WTC11 (cell line): ENCODE results near the gene A1BG. TPM values are rescaled to one million over a fixed set of nuclear protein-coding genes. Genes with fewer than 3 reads are reported as not detected.
A peak's percentile ranks its signal among the peaks of the same experiment; 100 is the strongest.

Source experiments
- GABPB1 ChIP-seq: sonication (generic); formaldehyde crosslinking; IDR thresholded peaks from 2 replicates; pipeline ENCODE4 v1.8.1; 2023; ENCODE audit warnings: mild to moderate bottlenecking, missing genetic modification reagents
- NFE2L1 ChIP-seq: sonication (generic); formaldehyde crosslinking; IDR thresholded peaks from 2 replicates; pipeline ENCODE4 v1.8.1; 2023; ENCODE audit warnings: missing genetic modification reagents
- NR1H2 ChIP-seq: sonication (generic); formaldehyde crosslinking; IDR thresholded peaks from 2 replicates; pipeline ENCODE4 v1.9.0; 2021; ENCODE audit warnings: mild to moderate bottlenecking, moderate library complexity, missing genetic modification reagents
- NR2C2 ChIP-seq: sonication (generic); formaldehyde crosslinking; IDR thresholded peaks from 2 replicates; pipeline ENCODE4 v1.8.0; 2022; ENCODE audit warnings: mild to moderate bottlenecking, missing genetic modification reagents
- SMAD3 ChIP-seq: sonication (generic); formaldehyde crosslinking; IDR thresholded peaks from 2 replicates; pipeline ENCODE4 v1.8.0; 2022; ENCODE audit warnings: missing genetic modification reagents, mild to moderate bottlenecking, borderline replicate concordance
- ZBTB21 ChIP-seq: sonication (generic); formaldehyde crosslinking; IDR thresholded peaks from 2 replicates; pipeline ENCODE4 v1.8.1; 2023; ENCODE audit warnings: mild to moderate bottlenecking, missing genetic modification reagents, borderline replicate concordance
- ZNF121 ChIP-seq: sonication (generic); formaldehyde crosslinking; IDR thresholded peaks from 2 replicates; pipeline ENCODE4 v1.8.0; 2023; ENCODE audit warnings: missing genetic modification reagents
- ZNF219 ChIP-seq: sonication (generic); formaldehyde crosslinking; IDR thresholded peaks from 2 replicates; pipeline ENCODE4 v1.8.0; 2023; ENCODE audit warnings: missing genetic modification reagents, mild to moderate bottlenecking, borderline replicate concordance
- ZNF416 ChIP-seq: fragments of 250-450 bp; sonication (Bioruptor Pico); IDR thresholded peaks from 2 replicates; pipeline ENCODE4 v1.9.0; 2021; ENCODE audit warnings: mild to moderate bottlenecking, inconsistent platforms
- total RNA-seq: library from RNA; stranded (reverse); gene quantifications from 3 replicates; pipeline ENCODE4 v1.2.3, GENCODE V29; 2021
- TF ChIP-seq, protein P1 (sequence below): sonication (generic); formaldehyde crosslinking; IDR thresholded peaks from 2 replicates; pipeline ENCODE4 v1.8.0; 2022; ENCODE audit warnings: missing genetic modification reagents
- TF ChIP-seq, protein P2 (sequence below): fragments of 250-450 bp; sonication (Bioruptor Pico); IDR thresholded peaks from 2 replicates; pipeline ENCODE4 v1.9.0; 2021; ENCODE audit warnings: moderate library complexity, mild to moderate bottlenecking, inconsistent platforms, borderline replicate concordance
- TF ChIP-seq, protein P3 (sequence below): fragments of 250-450 bp; sonication (Bioruptor Pico); conservative IDR thresholded peaks from 2 replicates; pipeline ENCODE4 v1.9.0; 2021; ENCODE audit warnings: mild to moderate bottlenecking
- TF ChIP-seq, protein P4 (sequence below): sonication (generic); formaldehyde crosslinking; IDR thresholded peaks from 2 replicates; pipeline ENCODE4 v1.8.1; 2023; ENCODE audit warnings: mild to moderate bottlenecking, moderate library complexity, missing genetic modification reagents
- TF ChIP-seq, protein P5 (sequence below): sonication (generic); formaldehyde crosslinking; IDR thresholded peaks from 2 replicates; pipeline ENCODE4 v1.8.1; 2023; ENCODE audit warnings: mild to moderate bottlenecking, missing genetic modification reagents
- TF ChIP-seq, protein P6 (sequence below): fragments of 250-450 bp; sonication (Bioruptor Pico); IDR thresholded peaks from 2 replicates; pipeline ENCODE4 v1.8.0; 2021; ENCODE audit warnings: mild to moderate bottlenecking
- TF ChIP-seq, protein P7 (sequence below): fragments of 250-450 bp; sonication (Bioruptor Pico); IDR thresholded peaks from 2 replicates; pipeline ENCODE4 v2.1.2; 2022; ENCODE audit warnings: mild to moderate bottlenecking, moderate library complexity
- TF ChIP-seq, protein P8 (sequence below): sonication (generic); formaldehyde crosslinking; conservative IDR thresholded peaks from 2 replicates; pipeline ENCODE4 v1.8.1; 2022; ENCODE audit warnings: mild to moderate bottlenecking, missing genetic modification reagents
- TF ChIP-seq, protein P9 (sequence below): sonication (generic); formaldehyde crosslinking; IDR thresholded peaks from 2 replicates; pipeline ENCODE4 v1.8.0; 2023; ENCODE audit warnings: missing genetic modification reagents
- TF ChIP-seq, protein P10 (sequence below): sonication (generic); formaldehyde crosslinking; IDR thresholded peaks from 2 replicates; pipeline ENCODE4 v1.8.1; 2023; ENCODE audit warnings: mild to moderate bottlenecking, missing genetic modification reagents, moderate library complexity
- TF ChIP-seq, protein P11 (sequence below): sonication (generic); formaldehyde crosslinking; IDR thresholded peaks from 2 replicates; pipeline ENCODE4 v1.8.1; 2023; ENCODE audit warnings: mild to moderate bottlenecking, missing genetic modification reagents

The A1BG gene
- total RNA-seq, 1 experiment from 2014 or later = 24.3 TPM

DNA sequence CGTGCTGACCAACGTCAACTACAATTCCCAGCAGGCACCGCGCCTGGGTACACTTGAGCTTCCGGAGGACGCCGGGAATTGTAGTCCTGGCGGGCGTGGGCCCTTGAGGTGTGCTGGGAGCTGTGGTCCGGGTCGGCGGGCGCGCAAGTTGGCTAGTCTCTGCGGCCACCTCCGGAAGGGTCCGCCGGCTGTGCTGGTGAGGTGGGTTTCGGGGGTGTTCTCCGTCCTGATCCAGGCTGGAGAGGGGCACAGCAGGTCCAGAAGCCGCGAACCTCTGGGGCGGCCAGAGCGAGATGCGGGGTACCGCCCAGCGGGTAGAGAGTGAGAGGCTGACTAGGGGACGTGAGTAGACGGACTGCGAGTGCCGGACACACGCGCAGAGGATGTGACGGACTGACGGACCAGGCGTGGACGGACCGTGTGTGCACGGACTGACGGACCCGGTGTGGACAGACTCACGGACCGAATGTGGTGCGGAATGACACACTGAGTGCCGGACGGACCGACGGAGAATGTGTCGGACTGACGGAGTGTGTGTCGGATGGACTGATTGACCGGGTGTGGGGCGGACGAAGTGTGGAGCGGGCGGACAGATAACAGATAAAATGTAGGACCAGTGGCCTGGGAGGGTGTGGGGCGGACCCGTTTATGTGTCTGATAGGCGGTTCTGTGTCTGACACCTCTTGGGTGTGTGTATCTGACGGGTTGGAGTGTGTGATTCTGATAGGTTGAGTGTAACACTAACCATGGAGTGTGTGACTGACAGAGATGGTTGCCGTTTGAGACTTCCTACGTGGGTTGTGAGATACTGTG is 26.2 kb downstream of the A1BG start, which contains the start of gene ZSCAN22 (continued):
- TF ChIP-seq, protein P1, sequence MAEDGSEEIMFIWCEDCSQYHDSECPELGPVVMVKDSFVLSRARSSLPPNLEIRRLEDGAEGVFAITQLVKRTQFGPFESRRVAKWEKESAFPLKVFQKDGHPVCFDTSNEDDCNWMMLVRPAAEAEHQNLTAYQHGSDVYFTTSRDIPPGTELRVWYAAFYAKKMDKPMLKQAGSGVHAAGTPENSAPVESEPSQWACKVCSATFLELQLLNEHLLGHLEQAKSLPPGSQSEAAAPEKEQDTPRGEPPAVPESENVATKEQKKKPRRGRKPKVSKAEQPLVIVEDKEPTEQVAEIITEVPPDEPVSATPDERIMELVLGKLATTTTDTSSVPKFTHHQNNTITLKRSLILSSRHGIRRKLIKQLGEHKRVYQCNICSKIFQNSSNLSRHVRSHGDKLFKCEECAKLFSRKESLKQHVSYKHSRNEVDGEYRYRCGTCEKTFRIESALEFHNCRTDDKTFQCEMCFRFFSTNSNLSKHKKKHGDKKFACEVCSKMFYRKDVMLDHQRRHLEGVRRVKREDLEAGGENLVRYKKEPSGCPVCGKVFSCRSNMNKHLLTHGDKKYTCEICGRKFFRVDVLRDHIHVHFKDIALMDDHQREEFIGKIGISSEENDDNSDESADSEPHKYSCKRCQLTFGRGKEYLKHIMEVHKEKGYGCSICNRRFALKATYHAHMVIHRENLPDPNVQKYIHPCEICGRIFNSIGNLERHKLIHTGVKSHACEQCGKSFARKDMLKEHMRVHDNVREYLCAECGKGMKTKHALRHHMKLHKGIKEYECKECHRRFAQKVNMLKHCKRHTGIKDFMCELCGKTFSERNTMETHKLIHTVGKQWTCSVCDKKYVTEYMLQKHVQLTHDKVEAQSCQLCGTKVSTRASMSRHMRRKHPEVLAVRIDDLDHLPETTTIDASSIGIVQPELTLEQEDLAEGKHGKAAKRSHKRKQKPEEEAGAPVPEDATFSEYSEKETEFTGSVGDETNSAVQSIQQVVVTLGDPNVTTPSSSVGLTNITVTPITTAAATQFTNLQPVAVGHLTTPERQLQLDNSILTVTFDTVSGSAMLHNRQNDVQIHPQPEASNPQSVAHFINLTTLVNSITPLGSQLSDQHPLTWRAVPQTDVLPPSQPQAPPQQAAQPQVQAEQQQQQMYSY (CRISPR knock-in tag) = 0 out of 2 replicates have a peak, but pooled peaks have one; percentile 8
- peak; percentile 38; the same call in 1 of the 2 replicates for TF ChIP-seq ZNF121 (CRISPR knock-in tag)
- TF ChIP-seq, protein P2, sequence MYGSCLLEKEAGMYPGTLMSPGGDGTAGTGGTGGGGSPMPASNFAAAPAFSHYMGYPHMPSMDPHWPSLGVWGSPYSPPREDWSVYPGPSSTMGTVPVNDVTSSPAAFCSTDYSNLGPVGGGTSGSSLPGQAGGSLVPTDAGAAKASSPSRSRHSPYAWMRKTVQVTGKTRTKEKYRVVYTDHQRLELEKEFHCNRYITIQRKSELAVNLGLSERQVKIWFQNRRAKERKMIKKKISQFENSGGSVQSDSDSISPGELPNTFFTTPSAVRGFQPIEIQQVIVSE (CRISPR knock-in tag) = no peak
- no peak for TF ChIP-seq NR1H2
- TF ChIP-seq GABPB1 (CRISPR knock-in tag) = peak; percentile 94
- TF ChIP-seq, protein P3, sequence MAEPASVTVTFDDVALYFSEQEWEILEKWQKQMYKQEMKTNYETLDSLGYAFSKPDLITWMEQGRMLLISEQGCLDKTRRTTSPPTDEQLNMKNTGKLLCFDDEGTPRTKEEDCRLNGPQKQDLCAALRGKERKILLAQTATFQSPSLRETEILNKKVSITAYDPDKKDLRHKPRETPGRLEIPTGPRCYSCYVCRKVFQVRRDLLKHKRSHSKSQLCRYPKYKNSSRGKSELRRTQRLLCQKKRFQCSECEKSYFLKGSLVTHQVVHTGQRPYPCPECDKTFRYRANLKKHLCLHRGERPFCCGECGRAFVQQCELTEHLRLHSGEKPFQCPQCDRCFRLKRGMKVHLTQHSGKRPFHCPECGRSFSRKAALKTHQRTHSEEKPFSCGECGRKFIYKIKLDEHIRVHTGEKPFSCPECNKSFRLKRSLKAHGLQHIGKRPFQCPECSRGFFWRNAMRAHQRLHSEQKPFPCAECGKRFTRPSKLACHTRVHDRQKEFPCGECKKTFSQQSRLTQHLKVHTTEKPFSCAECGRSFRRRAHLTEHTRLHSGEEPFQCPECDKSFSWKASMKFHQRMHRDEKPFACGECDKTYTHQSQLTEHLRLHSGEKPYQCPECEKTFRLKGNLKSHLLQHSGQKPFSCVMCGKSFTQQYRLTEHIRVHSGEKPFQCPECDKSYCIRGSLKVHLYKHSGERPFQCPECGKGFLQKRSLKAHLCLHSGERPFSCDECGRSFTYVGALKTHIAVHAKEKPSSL (CRISPR knock-in tag) = no peak
- no peak for TF ChIP-seq ZNF219 (CRISPR knock-in tag)
- TF ChIP-seq, protein P4, sequence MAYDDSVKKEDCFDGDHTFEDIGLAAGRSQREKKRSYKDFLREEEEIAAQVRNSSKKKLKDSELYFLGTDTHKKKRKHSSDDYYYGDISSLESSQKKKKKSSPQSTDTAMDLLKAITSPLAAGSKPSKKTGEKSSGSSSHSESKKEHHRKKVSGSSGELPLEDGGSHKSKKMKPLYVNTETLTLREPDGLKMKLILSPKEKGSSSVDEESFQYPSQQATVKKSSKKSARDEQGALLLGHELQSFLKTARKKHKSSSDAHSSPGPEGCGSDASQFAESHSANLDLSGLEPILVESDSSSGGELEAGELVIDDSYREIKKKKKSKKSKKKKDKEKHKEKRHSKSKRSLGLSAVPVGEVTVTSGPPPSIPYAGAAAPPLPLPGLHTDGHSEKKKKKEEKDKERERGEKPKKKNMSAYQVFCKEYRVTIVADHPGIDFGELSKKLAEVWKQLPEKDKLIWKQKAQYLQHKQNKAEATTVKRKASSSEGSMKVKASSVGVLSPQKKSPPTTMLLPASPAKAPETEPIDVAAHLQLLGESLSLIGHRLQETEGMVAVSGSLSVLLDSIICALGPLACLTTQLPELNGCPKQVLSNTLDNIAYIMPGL (CRISPR knock-in tag) = peak; percentile 81
- no peak for TF ChIP-seq ZNF416 (CRISPR knock-in tag)
- TF ChIP-seq ZBTB21 (CRISPR knock-in tag) = no peak
- TF ChIP-seq, protein P5, sequence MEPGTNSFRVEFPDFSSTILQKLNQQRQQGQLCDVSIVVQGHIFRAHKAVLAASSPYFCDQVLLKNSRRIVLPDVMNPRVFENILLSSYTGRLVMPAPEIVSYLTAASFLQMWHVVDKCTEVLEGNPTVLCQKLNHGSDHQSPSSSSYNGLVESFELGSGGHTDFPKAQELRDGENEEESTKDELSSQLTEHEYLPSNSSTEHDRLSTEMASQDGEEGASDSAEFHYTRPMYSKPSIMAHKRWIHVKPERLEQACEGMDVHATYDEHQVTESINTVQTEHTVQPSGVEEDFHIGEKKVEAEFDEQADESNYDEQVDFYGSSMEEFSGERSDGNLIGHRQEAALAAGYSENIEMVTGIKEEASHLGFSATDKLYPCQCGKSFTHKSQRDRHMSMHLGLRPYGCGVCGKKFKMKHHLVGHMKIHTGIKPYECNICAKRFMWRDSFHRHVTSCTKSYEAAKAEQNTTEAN (CRISPR knock-in tag) = peak; percentile 96
- no peak for TF ChIP-seq NR2C2
- TF ChIP-seq, protein P6, sequence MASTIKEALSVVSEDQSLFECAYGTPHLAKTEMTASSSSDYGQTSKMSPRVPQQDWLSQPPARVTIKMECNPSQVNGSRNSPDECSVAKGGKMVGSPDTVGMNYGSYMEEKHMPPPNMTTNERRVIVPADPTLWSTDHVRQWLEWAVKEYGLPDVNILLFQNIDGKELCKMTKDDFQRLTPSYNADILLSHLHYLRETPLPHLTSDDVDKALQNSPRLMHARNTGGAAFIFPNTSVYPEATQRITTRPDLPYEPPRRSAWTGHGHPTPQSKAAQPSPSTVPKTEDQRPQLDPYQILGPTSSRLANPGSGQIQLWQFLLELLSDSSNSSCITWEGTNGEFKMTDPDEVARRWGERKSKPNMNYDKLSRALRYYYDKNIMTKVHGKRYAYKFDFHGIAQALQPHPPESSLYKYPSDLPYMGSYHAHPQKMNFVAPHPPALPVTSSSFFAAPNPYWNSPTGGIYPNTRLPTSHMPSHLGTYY (CRISPR knock-in tag) = no peak
- TF ChIP-seq, protein P7, sequence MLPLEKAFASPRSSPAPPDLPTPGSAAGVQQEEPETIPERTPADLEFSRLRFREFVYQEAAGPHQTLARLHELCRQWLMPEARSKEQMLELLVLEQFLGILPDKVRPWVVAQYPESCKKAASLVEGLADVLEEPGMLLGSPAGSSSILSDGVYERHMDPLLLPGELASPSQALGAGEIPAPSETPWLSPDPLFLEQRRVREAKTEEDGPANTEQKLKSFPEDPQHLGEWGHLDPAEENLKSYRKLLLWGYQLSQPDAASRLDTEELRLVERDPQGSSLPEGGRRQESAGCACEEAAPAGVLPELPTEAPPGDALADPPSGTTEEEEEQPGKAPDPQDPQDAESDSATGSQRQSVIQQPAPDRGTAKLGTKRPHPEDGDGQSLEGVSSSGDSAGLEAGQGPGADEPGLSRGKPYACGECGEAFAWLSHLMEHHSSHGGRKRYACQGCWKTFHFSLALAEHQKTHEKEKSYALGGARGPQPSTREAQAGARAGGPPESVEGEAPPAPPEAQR (CRISPR knock-in tag) = no peak
- TF ChIP-seq, protein P8, sequence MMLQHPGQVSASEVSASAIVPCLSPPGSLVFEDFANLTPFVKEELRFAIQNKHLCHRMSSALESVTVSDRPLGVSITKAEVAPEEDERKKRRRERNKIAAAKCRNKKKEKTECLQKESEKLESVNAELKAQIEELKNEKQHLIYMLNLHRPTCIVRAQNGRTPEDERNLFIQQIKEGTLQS (CRISPR knock-in tag) = 0 out of 2 replicates have a peak, but pooled peaks have one; percentile 48
- no peak for TF ChIP-seq SMAD3 (CRISPR knock-in tag)
- TF ChIP-seq, protein P9, sequence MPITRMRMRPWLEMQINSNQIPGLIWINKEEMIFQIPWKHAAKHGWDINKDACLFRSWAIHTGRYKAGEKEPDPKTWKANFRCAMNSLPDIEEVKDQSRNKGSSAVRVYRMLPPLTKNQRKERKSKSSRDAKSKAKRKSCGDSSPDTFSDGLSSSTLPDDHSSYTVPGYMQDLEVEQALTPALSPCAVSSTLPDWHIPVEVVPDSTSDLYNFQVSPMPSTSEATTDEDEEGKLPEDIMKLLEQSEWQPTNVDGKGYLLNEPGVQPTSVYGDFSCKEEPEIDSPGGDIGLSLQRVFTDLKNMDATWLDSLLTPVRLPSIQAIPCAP (CRISPR knock-in tag) = 0 out of 2 replicates have a peak, but pooled peaks have one; percentile 21
- TF ChIP-seq, protein P10, sequence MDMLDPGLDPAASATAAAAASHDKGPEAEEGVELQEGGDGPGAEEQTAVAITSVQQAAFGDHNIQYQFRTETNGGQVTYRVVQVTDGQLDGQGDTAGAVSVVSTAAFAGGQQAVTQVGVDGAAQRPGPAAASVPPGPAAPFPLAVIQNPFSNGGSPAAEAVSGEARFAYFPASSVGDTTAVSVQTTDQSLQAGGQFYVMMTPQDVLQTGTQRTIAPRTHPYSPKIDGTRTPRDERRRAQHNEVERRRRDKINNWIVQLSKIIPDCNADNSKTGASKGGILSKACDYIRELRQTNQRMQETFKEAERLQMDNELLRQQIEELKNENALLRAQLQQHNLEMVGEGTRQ (CRISPR knock-in tag) = peak; percentile 54; the same call in 1 of the 2 replicates
- TF ChIP-seq, protein P11, sequence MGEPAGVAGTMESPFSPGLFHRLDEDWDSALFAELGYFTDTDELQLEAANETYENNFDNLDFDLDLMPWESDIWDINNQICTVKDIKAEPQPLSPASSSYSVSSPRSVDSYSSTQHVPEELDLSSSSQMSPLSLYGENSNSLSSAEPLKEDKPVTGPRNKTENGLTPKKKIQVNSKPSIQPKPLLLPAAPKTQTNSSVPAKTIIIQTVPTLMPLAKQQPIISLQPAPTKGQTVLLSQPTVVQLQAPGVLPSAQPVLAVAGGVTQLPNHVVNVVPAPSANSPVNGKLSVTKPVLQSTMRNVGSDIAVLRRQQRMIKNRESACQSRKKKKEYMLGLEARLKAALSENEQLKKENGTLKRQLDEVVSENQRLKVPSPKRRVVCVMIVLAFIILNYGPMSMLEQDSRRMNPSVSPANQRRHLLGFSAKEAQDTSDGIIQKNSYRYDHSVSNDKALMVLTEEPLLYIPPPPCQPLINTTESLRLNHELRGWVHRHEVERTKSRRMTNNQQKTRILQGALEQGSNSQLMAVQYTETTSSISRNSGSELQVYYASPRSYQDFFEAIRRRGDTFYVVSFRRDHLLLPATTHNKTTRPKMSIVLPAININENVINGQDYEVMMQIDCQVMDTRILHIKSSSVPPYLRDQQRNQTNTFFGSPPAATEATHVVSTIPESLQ (CRISPR knock-in tag) = no peak
- TF ChIP-seq NFE2L1 (CRISPR knock-in tag) = peak; percentile 78
